IMR-90 (cell line): ENCODE data around the gene RXYLT1. TPM values are rescaled to one million over a fixed set of nuclear protein-coding genes. Genes with fewer than 3 reads are reported as not detected.
A peak's percentile ranks its signal among the peaks of the same experiment; 100 is the strongest.

Experiments
- CHD1 ChIP-seq: IDR thresholded peaks from 2 replicates; pipeline ENCODE4 v1.6.1; 2012; ENCODE audit warnings: low read depth, low read length, improper control_type of control experiment
- FOS ChIP-seq: fragments of 150-350 bp; IDR thresholded peaks from 2 replicates; pipeline ENCODE4 v1.6.1; 2016; ENCODE audit warnings: low read depth, low read length
- MAFK ChIP-seq: IDR thresholded peaks from 2 replicates; pipeline ENCODE4 v1.6.1; 2012; ENCODE audit warnings: low read depth, low read length, improper control_type of control experiment
- MXI1 ChIP-seq: IDR thresholded peaks from 2 replicates; pipeline ENCODE4 v1.6.1; 2012; ENCODE audit warnings: low read depth, mild to moderate bottlenecking, low read length, moderate library complexity, borderline replicate concordance
- RAD21 ChIP-seq: IDR thresholded peaks from 2 replicates; pipeline ENCODE4 v1.6.1; 2012; ENCODE audit warnings: low read length, improper control_type of control experiment
- polyA plus RNA-seq, 3 experiments: library from polyadenylated mRNA; depleted of rRNA; stranded (reverse); fragments of >200 nt; gene quantifications; 2 replicates each; pipeline ENCODE4 v1.2.3, GENCODE V29; 2012; ENCODE audit warnings: low replicate concordance in 1 of 3
- total RNA-seq: library from RNA; depleted of rRNA; stranded (reverse); fragments of >200 nt; gene quantifications from 2 replicates; pipeline ENCODE4 v1.2.3, GENCODE V29; 2012

The RXYLT1 gene
- total and polyA plus RNA-seq, 2 of the 4 experiments (the other 2 are of a cell fraction) = 9.0 to 9.5 TPM

- TF ChIP-seq MAFK (no peak), RAD21 (peak; percentile 37; the same call in 1 of the 2 replicates), FOS (no peak), MXI1 (no peak), CHD1 (no peak)
Observed at GRCh38 chr12:63844391-63845341, 65.0 kb downstream of the RXYLT1 start, which contains the start of gene SRGAP1 (continued).
